ELF-1 (cell line): ENCODE data around the gene NUMBL.

ENCODE experiments used
- DNase-seq: peaks from one replicate; pipeline ENCODE4 v3.0.0-alpha.2; 2016; ENCODE audit warnings: low read depth, low spot score

Gene NUMBL

DNA sequence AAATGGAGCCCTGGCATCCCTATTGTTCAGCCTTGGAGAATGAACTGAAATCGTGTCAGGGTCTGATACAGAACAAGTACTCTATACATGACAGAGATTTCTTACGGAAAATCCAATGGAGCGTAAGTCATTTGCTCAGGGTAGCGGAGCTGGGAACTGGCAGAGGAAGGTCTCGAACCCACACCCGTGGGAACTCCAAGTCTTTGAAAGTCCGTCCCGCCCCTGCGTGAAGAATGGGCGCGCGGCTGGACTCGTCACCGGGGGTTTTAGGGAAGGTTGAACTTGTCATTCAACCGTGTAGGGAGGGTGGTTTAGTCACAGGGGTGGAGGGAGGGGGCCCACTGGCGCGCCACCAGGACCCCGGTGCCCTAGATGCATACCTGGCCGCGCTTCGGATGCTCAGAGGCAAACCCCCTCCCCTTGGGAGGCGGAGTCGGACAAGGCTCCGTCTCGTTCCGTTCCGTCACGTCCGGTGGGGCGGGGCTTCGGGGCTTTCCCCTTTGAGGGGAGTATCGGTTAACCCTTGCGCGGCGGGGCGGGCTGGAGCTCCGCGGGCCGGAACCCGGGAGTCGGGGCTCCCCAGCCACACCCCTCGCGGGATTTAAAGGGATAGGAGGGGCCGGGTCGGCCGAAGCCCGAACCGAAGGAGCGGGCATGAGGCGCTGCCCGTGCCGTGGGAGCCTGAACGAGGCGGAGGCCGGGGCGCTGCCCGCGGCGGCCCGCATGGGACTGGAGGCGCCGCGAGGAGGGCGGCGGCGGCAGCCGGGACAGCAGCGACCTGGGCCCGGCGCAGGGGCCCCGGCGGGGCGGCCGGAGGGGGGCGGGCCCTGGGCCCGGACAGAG lies 26.3 kb upstream of the NUMBL start, which contains the start of the genes COQ8B and ITPKC:
Gene COQ8B (minus strand): TSS at position 405 of the 843 bp plus-strand sequence. CDS start 2,254 bp downstream, outside the sequence.
Gene ITPKC (plus strand): TSS at position 631 of the 843 bp plus-strand sequence. CDS start 24 bp downstream, at position 655.
- DNase-seq, result peak; percentile 97

DNA sequence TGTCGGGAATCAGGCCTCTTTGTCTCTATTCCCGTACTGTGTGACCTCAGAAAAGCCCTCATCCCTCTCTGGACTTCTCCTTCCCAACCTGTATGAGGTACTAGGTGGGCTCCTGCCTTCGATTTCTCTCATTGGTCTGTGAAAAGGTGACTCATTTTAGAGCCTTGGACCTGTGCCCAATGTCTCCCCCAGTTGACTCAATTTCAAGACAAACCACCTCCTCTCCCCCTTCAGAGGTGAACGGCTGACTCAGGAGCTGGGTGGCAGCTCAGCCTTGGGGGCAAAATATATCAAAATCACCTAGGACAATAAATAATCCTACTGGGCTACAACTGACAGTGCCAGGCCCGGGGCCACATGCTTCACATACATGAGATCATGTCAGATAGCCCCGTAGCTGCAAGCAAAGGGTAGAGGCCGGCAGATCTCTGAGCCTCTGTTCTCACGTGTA lies 25.6 kb upstream of the NUMBL start:
- DNase-seq, result no peak

DNA sequence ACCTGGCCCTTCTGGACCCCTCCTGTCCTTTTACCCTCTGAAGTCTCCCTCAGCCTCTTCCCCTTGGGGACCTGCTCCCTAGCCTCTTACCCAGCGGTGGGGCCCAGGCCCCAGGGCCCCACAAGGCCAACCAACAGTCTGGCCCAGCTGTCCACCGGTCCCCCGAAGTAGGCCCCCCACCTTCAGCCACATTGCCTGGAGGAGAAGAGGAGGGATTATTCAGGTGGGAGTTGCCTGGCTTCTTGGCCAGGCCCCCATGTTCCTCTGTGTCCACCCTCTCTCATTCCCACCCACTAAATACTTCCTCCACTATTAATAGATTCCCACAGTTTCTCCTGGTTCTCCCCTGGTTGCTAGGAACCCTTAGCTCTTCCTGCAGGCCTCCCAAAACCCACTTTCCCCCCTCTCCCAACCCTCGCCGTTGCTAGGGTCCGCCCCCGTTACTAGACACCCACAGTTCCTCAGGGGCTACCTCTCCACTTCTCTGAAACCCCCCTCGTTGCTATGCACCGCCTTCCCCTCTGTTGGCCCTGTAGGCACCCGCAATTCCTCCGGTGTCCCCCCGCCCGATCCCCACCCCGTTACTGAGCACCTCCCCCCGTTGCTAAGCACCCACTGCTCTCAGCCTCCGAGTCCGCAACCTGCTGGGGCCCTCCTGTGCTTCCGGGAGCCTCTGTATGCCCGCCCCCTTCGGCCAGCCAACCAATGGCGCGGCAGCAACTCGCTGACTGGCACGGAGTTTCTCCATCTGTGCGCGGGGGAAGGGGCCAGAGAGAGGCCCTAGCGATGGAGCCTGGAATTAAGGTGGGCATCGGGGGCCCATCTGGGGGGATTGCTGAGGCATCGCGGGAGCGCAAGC lies 24.2 kb upstream of the NUMBL start:
- DNase-seq, result peak; percentile 95

DNA sequence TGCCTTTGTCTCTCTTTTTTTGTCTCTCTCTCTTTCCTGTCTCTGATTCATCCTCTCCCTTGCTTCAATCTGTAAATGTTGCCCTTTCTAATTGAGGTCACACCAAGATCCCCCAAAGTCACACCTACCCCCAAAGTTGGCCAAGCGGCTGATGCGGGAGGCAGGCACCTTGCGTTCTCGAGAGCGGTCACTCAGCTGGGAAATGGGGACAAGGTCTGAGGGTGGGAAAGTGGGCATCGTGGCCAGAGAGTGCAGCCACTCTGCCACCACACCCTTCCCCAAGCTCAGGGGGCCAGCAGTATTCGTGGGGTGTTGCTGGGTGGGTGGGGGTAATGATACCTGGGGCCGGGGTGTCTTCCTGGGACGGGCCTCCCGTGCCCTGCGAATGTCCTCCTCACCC lies 23.5 kb upstream of the NUMBL start:
- no peak for DNase-seq

DNA sequence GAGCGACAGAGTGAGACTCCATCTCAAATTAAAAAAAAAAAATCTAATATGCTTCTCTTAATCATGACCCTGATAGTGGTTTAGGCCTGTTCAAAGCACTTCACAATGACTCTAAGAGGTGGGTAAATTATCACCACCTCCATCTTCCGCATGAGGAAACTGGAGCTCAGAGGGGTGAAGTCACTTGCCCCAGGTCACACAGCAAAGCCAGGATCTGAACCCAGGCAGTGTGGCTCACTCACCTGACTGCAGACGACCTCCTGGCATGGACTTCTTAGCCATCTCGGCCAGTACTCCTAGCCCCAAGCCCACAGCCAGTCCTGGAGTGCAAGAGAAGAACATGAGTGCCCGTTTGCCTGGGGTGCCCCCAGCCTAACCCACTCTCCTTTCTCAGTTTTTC lies 19.4 kb upstream of the NUMBL start:
- no peak for DNase-seq

DNA sequence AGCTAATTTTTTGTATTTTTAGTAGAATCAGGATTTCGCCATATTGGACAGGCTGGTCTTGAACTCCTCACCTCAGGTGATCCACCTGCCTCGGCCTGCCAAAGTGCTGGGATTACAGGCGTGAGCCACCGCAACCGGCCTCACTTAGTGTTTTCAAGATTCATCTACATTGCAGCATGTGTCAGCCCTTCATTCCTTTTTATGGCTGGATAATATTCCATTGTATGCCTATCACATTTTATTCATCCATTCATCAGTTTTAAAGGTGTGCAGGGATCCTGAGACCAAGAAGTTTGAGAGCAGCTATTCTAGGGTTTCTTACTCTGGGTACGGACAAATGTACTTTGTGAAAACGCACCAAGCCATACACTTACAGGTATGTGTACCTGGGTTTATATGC lies 17.2 kb upstream of the NUMBL start:
- no peak for DNase-seq

DNA sequence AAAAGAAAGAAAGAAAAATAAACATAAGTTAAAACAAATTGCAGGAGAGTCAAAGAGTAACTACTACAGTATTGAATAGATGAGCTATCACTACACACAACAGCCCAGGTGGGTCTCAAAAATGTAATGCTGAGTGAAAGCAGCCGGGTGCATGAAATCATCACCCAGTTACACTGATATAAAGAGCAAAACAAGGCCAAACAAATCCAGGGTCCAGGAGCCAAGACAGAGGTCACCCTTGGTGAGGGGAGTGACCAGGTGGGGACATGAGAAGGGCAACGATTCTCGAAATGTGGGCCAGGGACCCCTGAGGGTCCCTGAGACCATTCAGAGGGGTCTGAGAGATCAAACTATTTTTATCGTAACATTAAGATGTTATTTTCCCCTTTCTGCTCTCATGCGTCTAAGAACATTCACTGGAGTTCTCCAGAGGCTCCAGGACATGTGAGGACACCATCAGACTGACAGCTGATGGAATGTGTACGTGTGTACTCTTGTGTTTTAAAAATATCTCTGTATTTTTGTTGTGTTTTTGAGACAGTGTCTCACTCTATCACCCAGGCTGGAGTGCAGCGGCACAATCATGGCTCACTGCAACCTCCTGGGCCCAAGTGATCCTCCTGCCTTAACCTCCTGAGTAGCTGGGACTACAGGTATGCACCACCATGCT lies 15.6 kb upstream of the NUMBL start:
- DNase-seq, result no peak

DNA sequence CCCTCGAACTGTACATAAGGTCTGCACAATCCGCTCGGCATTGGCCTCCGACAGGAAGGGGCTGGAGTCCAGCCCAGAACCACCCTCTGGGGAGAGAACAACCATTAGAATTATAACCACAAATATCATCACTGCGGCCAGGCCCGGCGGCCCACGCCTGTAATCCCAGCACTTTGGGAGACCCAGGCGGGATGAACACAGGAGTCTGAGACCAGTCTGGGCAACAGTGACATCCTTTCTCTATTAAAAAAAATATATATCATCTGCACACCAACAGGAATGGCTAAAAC lies 14.9 kb upstream of the NUMBL start:
- no peak for DNase-seq

DNA sequence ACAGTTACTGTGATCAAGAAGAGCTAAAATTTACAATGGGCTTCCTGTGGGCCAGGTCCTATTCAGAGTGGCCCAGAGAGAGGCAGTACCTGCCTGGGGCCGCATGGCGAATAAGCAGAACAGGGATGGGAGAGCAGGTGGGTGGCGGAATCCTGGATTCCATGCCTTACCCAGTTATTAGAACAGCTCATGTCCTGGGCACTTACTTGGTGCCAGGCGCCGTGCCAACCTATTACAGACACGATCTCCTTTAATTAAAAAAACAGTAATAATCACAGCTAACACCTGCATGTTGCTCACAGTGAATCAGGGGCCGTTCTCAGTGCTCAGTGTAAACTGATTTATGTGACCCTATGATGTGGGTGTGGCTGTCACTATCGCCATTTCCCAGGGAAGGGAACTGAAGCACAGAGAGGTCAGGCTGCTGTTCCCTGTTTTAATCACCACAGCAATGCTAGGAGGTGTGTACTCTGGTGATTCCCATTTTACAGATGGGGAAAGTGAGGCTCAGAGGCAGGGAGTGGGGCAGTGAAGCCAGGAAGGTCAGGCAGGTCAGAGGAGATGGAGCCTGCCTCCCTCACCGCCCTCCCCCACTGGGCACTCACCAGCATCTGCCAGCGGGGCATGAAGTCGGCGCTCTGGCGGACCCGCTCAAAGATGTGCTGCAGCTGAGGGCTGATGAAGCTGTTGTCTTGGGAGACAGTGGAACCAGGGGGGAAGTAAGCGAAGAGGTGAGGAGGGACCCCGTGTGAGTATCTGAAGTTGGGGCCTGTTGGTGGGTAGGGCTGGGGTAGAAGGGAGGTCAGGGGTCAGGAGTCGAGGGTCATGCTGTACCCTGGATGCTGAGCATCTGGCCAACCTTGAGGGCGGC lies 14.3 kb upstream of the NUMBL start:
- DNase-seq, result no peak

DNA sequence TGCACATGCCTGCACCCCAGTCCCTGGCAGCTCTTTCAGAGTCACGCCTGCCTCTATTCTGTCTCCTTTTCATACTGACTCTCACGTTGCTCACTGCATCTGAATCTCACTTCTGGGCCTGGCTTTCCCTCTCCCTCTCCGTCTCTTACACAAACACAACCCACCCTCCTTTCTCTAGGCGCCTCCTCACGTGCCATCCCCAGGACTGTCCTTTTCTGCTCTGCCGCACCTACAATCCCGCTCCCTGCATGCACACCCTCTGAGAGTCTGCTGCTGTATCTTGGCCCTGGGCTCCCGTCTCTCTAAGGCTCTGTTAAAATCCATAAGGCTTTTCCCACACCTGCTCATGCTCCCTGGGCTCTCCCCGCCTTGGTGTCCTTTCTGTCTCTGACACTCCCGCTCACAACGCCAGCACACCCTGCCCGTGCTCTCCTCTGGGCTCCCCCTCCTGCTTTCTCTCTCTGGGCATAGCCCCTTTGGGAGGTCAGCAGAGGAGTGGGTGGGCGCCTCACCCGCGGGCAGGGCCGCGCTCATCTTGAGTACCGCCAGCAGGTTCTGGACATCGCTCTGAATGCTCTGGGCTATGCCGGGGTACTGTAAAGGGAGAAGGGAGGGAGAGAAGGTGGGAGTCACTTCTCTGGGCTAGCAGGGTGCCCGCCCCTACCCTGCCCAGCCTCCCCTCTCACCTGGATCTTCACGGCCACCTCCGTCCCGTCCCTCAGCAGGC lies 12.7 kb upstream of the NUMBL start:
- no peak for DNase-seq

DNA sequence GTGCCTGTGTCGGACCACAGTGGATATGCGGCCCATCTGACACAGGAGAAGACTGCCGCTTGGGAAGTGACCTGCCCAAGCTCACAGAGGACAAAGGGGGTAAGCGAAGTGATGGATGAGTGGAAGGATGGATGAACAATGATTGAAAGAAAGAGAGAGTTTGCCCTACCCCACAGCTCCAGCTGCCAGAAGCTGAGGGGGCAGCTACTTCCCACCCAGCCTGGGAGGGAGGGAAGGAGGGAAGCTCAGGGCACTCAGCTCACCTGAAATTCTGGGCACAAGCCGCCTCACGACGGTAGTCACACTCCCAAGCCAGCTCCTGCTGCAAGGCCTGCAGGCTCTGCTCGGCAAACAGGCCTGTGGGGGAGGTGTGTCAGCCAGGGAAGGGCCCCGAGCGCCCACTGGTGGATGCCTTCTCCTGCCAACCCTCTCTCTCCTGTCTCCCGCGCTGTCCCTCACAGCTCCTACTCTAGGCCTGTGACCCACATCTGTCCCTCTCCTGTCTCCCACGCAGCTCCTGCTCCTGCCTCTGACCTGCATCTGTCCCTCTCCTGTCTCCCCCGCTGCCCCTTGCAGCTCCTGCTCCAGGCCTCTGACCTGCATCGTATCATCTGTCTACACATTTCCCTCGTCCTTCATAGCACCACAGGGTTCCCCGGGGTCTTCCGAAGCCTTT lies 12.0 kb upstream of the NUMBL start:
- peak; percentile 88 for DNase-seq

DNA sequence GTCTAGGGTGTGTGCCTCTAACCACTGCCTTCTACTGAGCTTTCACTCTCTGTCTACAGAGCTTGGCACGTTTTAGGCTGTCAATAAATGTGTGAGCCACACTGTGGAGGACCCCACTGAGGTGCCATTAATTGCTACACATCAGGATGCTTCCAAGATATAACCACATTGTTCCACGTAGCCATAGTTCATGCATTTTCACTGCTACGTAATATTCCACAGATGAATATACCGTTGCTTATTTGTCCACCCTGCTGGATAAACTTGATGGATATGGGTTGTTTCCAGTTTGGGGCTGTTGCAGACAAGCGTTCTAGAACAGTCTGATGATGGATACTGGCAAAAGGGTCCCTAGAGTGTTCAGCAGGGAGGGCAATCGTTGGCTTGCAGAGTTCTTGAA lies 11.3 kb upstream of the NUMBL start:
- DNase-seq, result no peak

DNA sequence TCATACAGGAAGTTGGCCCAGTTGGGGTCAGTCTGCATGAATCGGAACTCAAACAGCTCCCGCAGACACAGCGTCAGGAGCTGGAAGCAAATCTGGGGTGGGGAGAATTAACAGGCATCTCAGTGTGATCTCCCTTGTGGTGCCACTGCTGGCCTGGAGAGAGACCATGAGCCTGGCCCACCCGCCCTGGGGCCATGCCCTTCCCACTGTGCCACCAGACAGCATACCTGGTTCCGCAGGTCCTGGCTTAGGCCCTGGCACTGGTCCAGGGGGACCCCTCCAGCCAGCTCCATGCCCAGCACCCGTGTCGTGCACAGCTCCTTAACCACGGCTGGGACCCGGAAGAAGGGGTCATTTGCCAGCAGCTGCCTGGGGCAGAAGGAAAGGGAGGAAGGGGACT lies 9.6 kb upstream of the NUMBL start:
- no peak for DNase-seq

DNA sequence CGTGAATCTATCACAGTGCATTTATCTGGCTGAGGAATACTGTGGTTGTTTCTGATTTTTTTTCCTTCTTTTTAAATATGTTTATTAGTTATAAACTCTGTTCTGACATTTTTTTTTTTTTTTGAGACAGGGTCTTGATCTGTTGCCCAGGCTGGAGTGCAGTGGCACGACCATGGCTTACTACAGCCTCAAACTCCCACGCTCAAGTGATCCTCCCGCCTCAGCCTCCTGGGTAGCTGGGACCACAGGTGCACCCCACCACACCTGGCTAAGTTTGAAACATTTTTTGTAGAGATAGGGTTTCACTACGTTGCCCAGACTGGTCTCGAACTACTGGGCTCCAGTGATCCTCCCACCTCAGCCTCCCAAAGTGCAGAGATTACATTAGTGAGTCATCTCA lies 6.6 kb upstream of the NUMBL start:
- DNase-seq, result no peak

DNA sequence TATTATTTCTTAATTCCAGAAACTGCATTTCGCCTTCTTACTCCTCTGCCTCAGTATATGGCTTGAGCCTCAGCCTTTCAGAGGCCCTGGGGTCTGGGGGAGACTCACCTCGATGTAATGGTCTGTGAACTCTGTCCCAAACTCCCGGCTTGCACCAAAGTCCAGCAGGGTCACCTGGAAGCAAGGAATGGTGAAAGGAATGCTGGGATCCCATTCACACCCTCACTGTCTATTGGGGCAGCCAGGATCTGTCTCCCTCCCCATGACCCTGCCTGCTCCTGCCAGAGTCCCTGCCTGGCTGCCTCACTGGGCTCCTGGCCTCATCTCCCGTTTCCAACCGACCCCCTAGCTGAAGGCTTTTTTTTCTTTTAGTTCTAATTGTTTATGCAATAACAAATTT lies 5.4 kb upstream of the NUMBL start:
- DNase-seq, result no peak

DNA sequence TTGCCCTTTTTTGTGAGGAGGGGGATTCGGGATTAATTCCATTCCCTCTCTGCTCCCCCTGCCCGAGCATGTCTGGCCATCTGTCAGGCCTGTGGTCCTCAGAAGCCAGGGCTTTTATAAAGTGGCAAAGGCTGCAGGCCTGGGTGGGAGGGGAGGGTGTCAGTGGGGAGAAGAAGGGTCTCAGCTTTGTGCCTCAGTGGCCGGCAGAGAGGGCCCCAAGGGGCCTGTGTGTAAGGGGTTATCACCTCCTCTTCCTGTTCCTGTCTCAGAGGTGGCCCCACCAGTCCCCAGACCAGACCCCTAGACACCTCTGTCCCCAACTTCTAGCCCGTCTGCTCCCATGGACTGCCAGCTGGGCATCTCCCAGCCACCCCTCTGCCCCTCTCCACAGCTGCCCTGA lies 3.4 kb upstream of the NUMBL start:
- DNase-seq, result no peak

DNA sequence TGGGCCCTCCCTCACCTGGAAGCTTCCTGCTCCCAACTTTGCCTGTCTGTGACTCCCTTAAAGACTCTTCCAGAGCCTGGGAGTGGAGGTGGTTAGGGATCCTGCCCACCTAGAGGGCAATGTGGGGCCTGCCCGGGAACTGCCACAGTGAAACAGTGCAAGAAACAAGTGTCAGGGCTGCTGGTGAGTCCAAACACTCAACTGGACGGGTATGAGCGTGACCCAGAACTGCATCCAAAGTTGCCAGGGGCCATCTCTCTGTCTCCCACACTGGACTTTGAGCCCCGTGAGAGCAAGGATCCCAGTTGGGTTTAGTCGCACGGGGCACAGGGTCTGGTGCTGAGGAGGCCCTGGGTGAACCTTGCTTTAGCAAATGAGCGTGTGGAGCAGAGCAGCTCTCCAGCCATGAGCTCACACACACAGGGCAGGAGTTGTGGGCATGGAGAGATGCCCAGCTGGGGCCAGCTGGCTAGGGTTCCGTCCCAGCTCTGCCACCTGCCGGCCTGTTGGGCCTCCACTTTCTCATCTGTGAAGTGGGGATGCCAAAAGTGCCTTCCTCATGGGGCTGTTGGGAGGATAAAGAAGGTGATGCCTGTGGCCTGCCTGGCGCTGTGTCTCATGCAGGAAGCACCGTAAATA lies 2.8 kb upstream of the NUMBL start:
- DNase-seq, result no peak

DNA sequence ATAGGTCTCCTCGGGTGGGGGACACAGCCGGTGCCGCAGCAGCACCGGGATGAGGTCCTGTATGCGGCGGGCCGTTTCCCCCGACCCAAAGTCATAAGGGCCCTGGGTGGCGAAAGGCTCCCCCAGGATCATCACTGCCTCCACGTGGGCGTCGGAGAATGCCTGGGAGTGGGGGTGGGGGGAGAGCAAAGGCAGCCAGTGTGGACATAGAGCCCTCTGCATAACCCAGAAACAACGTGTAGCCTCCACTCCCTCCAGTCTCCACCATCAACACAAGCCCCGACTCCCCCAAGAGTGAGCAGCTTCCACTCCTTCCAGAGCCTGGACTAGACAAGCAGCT lies 1.7 kb upstream of the NUMBL start:
- DNase-seq, result no peak

DNA sequence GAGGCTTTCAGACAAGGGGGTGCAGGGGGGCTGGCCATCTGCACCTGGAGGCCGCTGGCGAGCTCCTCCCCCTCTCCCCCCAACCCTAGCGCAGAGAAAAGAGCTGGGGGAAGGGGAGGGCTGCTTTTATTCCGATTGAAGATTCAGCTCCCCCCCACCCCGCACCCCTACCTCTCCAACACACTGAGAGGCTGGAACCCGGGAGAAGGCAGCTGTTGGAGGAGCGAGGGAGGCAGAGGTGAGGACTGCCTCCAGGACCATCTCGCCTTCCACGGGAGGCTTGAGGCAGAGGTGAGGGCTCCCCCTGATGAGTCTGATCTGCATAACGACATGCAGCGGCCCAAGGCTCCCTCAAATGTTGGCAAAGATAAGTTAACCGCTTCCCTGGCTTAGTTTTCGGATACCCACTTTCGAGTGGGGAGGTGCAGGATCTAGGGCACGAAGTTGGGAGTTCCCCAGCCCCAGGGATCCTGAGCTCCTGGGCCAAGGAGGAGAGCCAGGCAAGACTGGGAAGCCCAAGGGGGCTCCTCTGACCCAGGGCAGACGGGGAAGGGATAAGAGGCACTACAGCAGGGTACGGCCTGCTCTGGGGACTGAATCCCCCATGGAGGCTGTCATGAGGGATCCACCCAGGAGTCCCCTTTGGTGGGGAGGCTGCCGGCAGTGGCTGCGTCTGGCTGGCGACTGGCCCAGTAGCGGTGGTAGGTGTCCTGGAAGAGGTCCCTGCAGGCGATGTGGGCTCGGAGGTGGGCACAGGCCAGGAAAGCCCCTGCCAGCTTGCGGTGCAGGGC lies 1.2 kb upstream of the NUMBL start:
- DNase-seq, result peak; percentile 15
